Cardiac fibroblast (primary cell): ENCODE results near the gene CCR5.

Experiments used
- DNase-seq, 2 donors: peaks; one replicate each; pipeline versions ENCODE4 v3.0.0 to v3.0.0-alpha.2; 2010; ENCODE audit warnings: low read depth in 2 of 2
- H3K4me3 ChIP-seq, 2 donors: replicated peaks in 1 of 2; 1 replicate in 1 of 2; 2 replicates in 1 of 2; pipeline ENCODE4 v1.5.1; 2011; ENCODE audit warnings: low read depth in 2 of 2, low read length in 2 of 2, mild to moderate bottlenecking in 2 of 2, moderate library complexity in 1 of 2
- TF ChIP-seq, protein P1 (sequence below): IDR thresholded peaks from one replicate; pipeline ENCODE4 v1.5.1; 2011; ENCODE audit warnings: low read depth, mild to moderate bottlenecking, low read length, inconsistent platforms

The CCR5 gene

DNA sequence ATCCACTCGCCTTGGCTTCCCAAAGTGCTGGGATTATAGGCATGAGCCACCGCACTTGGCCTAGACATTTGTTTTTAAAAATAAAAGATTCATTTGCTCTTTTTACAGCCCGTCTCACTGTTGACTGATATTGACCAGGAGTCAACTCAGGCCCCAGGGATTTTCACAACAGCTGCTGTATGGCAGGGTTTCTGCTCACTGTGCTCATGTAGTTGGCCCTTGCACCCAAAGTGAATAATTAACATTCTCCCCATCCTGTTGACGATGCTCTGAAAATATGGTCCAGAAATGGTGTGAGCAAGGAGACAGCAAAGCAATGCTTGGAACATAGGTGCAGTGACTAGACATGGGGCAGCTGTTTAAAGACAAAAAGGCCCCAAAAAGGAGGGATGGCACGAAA, 2.9 kb upstream of the CCR5 start:
- DNase-seq, result no peak
- TF ChIP-seq, protein P1, sequence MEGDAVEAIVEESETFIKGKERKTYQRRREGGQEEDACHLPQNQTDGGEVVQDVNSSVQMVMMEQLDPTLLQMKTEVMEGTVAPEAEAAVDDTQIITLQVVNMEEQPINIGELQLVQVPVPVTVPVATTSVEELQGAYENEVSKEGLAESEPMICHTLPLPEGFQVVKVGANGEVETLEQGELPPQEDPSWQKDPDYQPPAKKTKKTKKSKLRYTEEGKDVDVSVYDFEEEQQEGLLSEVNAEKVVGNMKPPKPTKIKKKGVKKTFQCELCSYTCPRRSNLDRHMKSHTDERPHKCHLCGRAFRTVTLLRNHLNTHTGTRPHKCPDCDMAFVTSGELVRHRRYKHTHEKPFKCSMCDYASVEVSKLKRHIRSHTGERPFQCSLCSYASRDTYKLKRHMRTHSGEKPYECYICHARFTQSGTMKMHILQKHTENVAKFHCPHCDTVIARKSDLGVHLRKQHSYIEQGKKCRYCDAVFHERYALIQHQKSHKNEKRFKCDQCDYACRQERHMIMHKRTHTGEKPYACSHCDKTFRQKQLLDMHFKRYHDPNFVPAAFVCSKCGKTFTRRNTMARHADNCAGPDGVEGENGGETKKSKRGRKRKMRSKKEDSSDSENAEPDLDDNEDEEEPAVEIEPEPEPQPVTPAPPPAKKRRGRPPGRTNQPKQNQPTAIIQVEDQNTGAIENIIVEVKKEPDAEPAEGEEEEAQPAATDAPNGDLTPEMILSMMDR, result no peak
- no peak overlapping the region for H3K4me3 ChIP-seq

DNA sequence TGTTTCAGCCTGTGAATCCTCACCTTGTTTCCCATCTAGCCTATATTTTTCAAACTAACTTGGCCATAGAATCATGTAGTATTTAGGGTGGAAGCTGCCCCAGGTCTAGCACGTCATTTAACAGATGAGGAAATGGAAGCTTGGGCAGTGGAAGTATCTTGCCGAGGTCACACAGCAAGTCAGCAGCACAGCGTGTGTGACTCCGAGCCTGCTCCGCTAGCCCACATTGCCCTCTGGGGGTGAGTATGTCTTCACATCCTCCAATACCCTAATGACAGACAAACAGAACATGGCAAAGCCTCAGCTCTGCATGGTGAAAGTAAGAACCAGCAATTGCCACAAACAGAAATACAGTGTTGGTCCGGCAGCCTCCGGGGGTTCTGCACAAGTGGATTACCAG, 2.2 kb upstream of the CCR5 start:
- TF ChIP-seq, protein P1, result no peak
- DNase-seq, result peak; percentile 2 to 19
- no peak overlapping the region for H3K4me3 ChIP-seq

- TF ChIP-seq, protein P1, result no peak
- DNase-seq, result no peak
- no peak overlapping the region for H3K4me3 ChIP-seq
Observed at GRCh38 chr3:46369151-46369550, 1.6 kb upstream of the CCR5 start.

DNA sequence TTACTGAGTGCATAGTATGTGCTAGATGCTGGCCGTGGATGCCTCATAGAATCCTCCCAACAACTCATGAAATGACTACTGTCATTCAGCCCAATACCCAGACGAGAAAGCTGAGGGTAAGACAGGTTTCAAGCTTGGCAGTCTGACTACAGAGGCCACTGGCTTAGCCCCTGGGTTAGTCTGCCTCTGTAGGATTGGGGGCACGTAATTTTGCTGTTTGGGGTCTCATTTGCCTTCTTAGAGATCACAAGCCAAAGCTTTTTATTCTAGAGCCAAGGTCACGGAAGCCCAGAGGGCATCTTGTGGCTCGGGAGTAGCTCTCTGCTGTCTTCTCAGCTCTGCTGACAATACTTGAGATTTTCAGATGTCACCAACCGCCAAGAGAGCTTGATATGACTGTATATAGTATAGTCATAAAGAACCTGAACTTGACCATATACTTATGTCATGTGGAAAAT, 1.0 kb upstream of the CCR5 start:
- H3K4me3 ChIP-seq, result no peak overlapping the region
- TF ChIP-seq, protein P1, result no peak
- no peak for DNase-seq

GRCh38 chr3:46371519-46372340, 984 bp downstream of the CCR5 start:
- no peak overlapping the region for H3K4me3 ChIP-seq
- TF ChIP-seq, protein P1, result no peak
- DNase-seq, result no peak

DNA sequence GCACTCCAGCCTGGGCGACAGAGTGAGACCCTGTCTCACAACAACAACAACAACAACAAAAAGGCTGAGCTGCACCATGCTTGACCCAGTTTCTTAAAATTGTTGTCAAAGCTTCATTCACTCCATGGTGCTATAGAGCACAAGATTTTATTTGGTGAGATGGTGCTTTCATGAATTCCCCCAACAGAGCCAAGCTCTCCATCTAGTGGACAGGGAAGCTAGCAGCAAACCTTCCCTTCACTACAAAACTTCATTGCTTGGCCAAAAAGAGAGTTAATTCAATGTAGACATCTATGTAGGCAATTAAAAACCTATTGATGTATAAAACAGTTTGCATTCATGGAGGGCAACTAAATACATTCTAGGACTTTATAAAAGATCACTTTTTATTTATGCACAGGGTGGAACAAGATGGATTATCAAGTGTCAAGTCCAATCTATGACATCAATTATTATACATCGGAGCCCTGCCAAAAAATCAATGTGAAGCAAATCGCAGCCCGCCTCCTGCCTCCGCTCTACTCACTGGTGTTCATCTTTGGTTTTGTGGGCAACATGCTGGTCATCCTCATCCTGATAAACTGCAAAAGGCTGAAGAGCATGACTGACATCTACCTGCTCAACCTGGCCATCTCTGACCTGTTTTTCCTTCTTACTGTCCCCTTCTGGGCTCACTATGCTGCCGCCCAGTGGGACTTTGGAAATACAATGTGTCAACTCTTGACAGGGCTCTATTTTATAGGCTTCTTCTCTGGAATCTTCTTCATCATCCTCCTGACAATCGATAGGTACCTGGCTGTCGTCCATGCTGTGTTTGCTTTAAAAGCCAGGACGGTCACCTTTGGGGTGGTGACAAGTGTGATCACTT, 2.0 kb downstream of the CCR5 start:
- DNase-seq, result peak; percentile 31 to 56
- TF ChIP-seq, protein P1, result peak; percentile 74
- H3K4me3 ChIP-seq, result no peak overlapping the region
